NT2/D1 (cell line): ENCODE measurements around the gene CATSPERD.
A peak's percentile ranks its signal among the peaks of the same experiment; 100 is the strongest.

ENCODE experiments used
- DNase-seq: peaks from one replicate; pipeline ENCODE4 v3.0.0-alpha.2; 2011; ENCODE audit warnings: low read depth, low spot score
- H3K27me3 ChIP-seq: 2 replicates; pipeline ENCODE4 v1.6.0; 2011; ENCODE audit warnings: mild to moderate bottlenecking; ENCODE audit not compliant: insufficient read length, insufficient read depth
- H3K36me3 ChIP-seq: 2 replicates; pipeline ENCODE4 v1.6.1; 2011; ENCODE audit warnings: mild to moderate bottlenecking, low read length, mixed read lengths; ENCODE audit not compliant: insufficient read depth, insufficient read length
- H3K4me1 ChIP-seq: 2 replicates; pipeline ENCODE4 v1.5.1; 2011; ENCODE audit not compliant: insufficient read depth, insufficient read length
- H3K4me3 ChIP-seq: 2 replicates; pipeline ENCODE4 v1.5.1; 2011; ENCODE audit warnings: low read depth; ENCODE audit not compliant: insufficient read length
- H3K9ac ChIP-seq: 2 replicates; pipeline ENCODE4 v1.6.0; 2011; ENCODE audit warnings: low read depth; ENCODE audit not compliant: insufficient read length
- H3K9me3 ChIP-seq: 2 replicates; pipeline ENCODE4 v1.5.1; 2011; ENCODE audit warnings: mild to moderate bottlenecking, low read length; ENCODE audit not compliant: insufficient read depth
- SUZ12 ChIP-seq: IDR thresholded peaks from 2 replicates; pipeline ENCODE4 v1.6.1; 2011; ENCODE audit not compliant: insufficient read length, insufficient read depth; ENCODE audit errors: extremely low read depth
- YY1 ChIP-seq: IDR thresholded peaks from 2 replicates; pipeline ENCODE4 v1.6.1; 2011; ENCODE audit not compliant: insufficient read length, insufficient read depth
- ZNF274 ChIP-seq: IDR thresholded peaks from 2 replicates; pipeline ENCODE4 v1.6.1; 2011; ENCODE audit warnings: mild to moderate bottlenecking, low read depth, low read length

Gene CATSPERD

GRCh38 chr19:5806905-5807304, 86.5 kb downstream of the CATSPERD start:
- Histone ChIP-seq H3K9me3 (no peaks in the 10 kb centered on the region), H3K36me3 (no peaks in the 10 kb centered on the region), H3K4me1 (peaks cover 20% of the 10 kb centered on the region), H3K27me3 (peaks cover 15% of the 10 kb centered on the region), H3K4me3 (no peak overlapping the region), H3K9ac (peak overlapping the region; percentile 47)
- TF ChIP-seq ZNF274 = no peak
- no peak for TF ChIP-seq YY1
- TF ChIP-seq SUZ12 = no peak
- DNase-seq = no peak

GRCh38 chr19:5808120-5808816, 87.8 kb downstream of the CATSPERD start:
- H3K27me3 ChIP-seq = peaks cover 13% of the 10 kb centered on the region
- H3K9ac ChIP-seq = no peak overlapping the region
- DNase-seq = no peak
- no peaks in the 10 kb centered on the region for H3K9me3 ChIP-seq
- no peaks in the 10 kb centered on the region for H3K36me3 ChIP-seq
- no peak for TF ChIP-seq ZNF274
- no peak for TF ChIP-seq SUZ12
- TF ChIP-seq YY1 = no peak
- peaks cover 24% of the 10 kb centered on the region for H3K4me1 ChIP-seq
- no peak overlapping the region for H3K4me3 ChIP-seq

- Histone ChIP-seq H3K36me3 (no peaks in the 10 kb centered on the region), H3K27me3 (peaks cover 7% of the 10 kb centered on the region), H3K9me3 (no peaks in the 10 kb centered on the region), H3K4me3 (no peak overlapping the region), H3K9ac (no peak overlapping the region), H3K4me1 (peaks cover 19% of the 10 kb centered on the region)
- DNase-seq = no peak
- no peak for TF ChIP-seq ZNF274
Measured at GRCh38 chr19:5809053-5809452, 88.6 kb downstream of the CATSPERD start.

- Histone ChIP-seq H3K36me3 (no peaks in the 10 kb centered on the region), H3K9me3 (no peaks in the 10 kb centered on the region), H3K9ac (peak overlapping the region; percentile 10), H3K4me1 (peaks cover 18% of the 10 kb centered on the region), H3K27me3 (peaks cover 7% of the 10 kb centered on the region), H3K4me3 (no peak overlapping the region)
- DNase-seq = no peak
- TF ChIP-seq YY1 (no peak), ZNF274 (no peak), SUZ12 (no peak)
Measured at GRCh38 chr19:5809469-5809868, 89.0 kb downstream of the CATSPERD start.

- Histone ChIP-seq H3K4me1 (peaks cover 24% of the 10 kb centered on the region), H3K36me3 (no peaks in the 10 kb centered on the region), H3K9ac (no peak overlapping the region), H3K4me3 (no peak overlapping the region), H3K9me3 (no peaks in the 10 kb centered on the region), H3K27me3 (peaks cover 3% of the 10 kb centered on the region)
- DNase-seq = no peak
- no peak for TF ChIP-seq YY1
- TF ChIP-seq ZNF274 = no peak
- TF ChIP-seq SUZ12 = no peak
Measured at GRCh38 chr19:5811117-5811516, 90.7 kb downstream of the CATSPERD start.

- Histone ChIP-seq H3K36me3 (no peaks in the 10 kb centered on the region), H3K9me3 (no peaks in the 10 kb centered on the region), H3K4me3 (no peak overlapping the region), H3K4me1 (peaks cover 15% of the 10 kb centered on the region), H3K27me3 (no peaks in the 10 kb centered on the region), H3K9ac (peak overlapping the region; percentile 32)
- TF ChIP-seq YY1 (no peak), SUZ12 (no peak), ZNF274 (no peak)
- no peak for DNase-seq
Measured at GRCh38 chr19:5814123-5814851, 93.8 kb downstream of the CATSPERD start.

GRCh38 chr19:5814852-5815246, 94.4 kb downstream of the CATSPERD start:
- Histone ChIP-seq H3K27me3 (no peaks in the 10 kb centered on the region), H3K36me3 (no peaks in the 10 kb centered on the region), H3K9ac (peak overlapping the region; percentile 50), H3K9me3 (no peaks in the 10 kb centered on the region), H3K4me3 (no peak overlapping the region), H3K4me1 (peaks cover 15% of the 10 kb centered on the region)
- TF ChIP-seq SUZ12 (no peak), ZNF274 (no peak), YY1 (no peak)
- no peak for DNase-seq
